GM19043 (cell line): ENCODE results near the gene UBXN10.

Experiments
- ATAC-seq: cut with Tn5 transposase; IDR thresholded peaks from one replicate; pipeline ENCODE4 v1.9.1; 2021; ENCODE audit warnings: low read depth; ENCODE audit not compliant: unreplicated experiment

Gene UBXN10

DNA sequence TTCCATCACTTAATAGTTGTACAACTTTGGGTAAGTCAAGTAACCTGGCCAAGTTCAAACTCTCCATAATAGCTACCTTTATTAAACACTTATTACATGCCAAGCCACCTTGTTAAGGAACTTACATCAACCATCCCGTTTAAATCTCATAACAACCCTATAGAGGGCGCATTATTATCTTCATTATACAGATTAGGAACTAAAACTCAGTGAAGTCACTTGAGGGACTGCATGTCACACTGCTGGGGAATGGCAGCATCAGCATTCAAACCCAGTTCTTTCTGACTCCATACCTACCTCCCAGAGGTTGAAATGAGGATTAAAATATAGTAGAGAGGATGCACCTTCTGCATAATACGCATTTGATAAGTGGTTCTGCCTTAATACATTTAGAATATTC is 47.5 kb downstream of the UBXN10 start:
- ATAC-seq, result no peak

DNA sequence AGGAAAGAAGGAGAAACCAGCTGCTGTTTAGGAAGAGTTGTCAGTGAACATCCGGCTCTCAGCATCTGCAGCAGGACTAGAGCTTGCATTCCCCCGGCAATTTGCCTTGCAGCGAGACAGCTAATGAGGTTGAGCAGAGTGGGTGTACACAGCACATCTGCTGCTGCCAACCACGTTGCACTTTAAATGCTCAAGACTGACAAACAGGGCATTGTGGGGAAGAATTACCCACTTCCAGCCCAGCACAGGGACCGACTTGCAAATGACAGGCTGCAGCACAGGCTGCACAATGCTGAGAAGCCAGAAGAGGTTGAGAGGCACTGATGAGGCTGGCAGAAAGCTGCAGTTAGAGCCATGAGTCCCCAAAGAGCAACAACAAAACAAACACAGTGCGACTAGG is 48.0 kb downstream of the UBXN10 start:
- ATAC-seq, result no peak

DNA sequence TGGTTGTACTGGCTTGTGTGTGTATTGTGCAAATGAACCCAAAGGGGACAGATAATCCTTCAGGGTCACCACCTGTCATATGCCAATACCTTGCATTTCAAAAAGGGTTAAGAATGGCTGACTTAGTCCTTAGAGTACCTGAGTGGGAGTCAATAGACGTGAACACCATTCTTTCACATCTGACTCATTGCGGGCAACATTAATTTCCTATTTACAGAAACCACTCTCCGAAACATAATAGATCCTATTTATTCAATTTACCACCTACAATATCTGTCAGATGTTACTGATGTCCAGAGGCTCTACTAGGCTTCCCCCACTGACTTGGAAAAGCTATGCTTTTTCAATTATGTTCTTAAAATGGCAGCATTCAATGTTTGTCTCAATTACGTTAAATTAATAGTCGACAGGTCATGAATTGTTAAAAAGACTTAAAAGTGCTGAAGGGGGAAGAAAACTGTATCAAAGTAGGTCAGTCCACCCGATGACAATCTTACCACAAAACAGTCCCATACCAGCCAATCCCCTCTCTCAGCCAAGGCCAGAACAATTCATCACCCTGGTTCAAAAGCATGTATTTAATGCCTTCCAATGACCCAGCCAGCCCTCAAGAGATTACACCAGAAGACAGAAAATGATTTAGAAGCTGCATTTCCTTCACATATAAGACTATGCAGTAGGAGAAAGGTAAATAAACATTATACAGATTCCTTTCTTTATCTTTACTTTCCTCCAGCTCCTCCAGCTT is 49.1 kb downstream of the UBXN10 start:
- no peak for ATAC-seq

DNA sequence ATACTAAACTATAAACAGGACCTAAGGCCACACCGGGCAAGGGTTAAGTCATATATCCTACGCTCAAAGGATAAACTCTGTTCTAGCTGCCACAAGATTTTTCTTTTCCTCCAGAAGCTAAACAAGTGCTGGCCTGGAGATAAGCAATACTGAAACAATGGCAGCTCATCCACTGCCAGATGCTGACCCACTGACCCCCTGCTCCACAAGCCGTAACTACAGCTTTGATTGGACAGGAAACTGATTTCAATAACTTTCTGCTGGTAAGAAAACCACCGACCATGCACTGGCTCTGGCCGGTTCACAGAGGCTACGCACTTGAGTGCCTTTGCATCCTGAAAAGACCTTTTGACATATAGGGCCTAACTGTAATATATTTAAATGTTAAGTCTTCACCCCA is 51.8 kb downstream of the UBXN10 start:
- ATAC-seq, result no peak

DNA sequence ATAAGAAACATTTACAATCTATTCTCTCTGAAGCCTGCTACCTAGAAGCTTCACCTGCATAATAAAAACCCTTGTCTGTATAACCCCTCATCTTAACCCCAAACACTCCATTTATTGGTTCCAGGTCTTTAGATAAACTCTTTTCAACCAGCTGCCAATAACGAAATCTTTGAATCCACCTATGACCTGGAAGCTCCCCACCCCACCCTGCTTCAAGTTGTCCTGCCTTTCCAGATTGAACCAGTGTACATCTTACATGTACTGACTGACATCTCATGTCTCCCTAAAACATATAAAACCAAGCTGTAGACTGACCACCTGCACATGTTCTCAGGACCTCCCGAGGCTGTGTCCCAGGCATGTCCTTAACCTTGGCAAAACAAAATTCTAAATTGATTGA is 54.1 kb downstream of the UBXN10 start:
- ATAC-seq, result no peak

DNA sequence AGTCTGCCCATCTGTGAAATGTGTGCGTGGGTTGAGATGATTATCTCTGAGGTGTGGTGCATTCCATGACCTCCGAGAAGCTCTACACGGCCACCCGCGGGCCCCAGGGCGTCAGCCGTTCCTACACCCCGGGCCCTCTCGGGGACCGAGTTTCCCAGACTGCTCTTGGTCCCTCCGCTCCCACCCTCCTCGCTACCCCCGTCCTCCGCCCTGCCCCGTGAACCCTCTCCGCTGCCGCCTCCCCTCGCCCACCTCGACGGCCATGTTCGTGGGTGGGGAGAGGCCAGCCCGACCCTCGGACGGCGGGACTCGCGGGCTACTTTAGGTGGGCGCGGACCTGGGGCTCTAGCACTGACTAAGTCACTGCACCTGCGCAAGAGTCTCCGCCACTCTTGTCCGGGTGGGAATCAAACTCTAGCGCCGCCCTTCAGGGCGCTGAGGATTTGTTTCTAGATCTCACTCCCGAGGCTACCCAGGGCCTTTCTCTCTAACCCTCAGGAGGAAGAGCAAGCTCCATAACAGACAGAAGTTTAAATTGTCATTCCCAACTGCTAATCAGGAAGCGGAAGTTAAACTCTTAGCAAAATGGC is 57.1 kb downstream of the UBXN10 start:
- no peak for ATAC-seq
